ENCODE data around the gene SUPT4H1. TPM values are rescaled to one million over a fixed set of nuclear protein-coding genes. Genes with fewer than 3 reads are reported as not detected.

The SUPT4H1 gene
- total and polyA plus RNA-seq, 2 experiments from 2014 or later: 82.2 to 83.7 TPM

GRCh38 chr17:58378733-58379510 lies 26.9 kb upstream of the SUPT4H1 start:
- DNase-seq (ENCODE audit: low spot score) (no peak), ATAC-seq (no peak)
- no peak overlapping the region for H3K27ac Mint-ChIP-seq

GRCh38 chr17:58377661-58378060 lies 25.7 kb upstream of the SUPT4H1 start:
- no peak overlapping the region for H3K4me3 Mint-ChIP-seq
- ATAC-seq: no peak
- H4K20me1 ChIP-seq (replicated peaks; ENCODE audit: insufficient read depth): no peaks in the 10 kb centered on the region
- no peaks in the 10 kb centered on the region for H3K9me2 ChIP-seq (ENCODE audit: insufficient read depth)
- no peak for DNase-seq (ENCODE audit: low spot score)
- no peaks in the 10 kb centered on the region for H3K27me3 ChIP-seq (ENCODE audit: insufficient read depth)
- no peak overlapping the region for H3K4me3 ChIP-seq
- TF ChIP-seq STAT1 (IDR thresholded peaks at IDR 0.05; ENCODE audit: unreplicated experiment) (no peak), CREB1 (CRISPR knock-in tag; IDR thresholded peaks at IDR 0.05; ENCODE audit: low read depth) (no peak)
- peaks cover 2% of the 10 kb centered on the region for H3K27me3 Mint-ChIP-seq (ENCODE audit: insufficient read depth, low read depth, poor library complexity)
- H3K27ac ChIP-seq (ENCODE audit: low read depth): no peak overlapping the region
- no peaks in the 10 kb centered on the region for H3K36me3 ChIP-seq (ENCODE audit: insufficient read depth)
- H3K4me1 Mint-ChIP-seq: peaks cover 35% of the 10 kb centered on the region
- H2AFZ ChIP-seq: no peak overlapping the region
- peaks cover 21% of the 10 kb centered on the region for H3K4me1 ChIP-seq (ENCODE audit: insufficient read depth)
- no peaks in the 10 kb centered on the region for H3K9me3 Mint-ChIP-seq
- no peaks in the 10 kb centered on the region for H3K36me3 Mint-ChIP-seq (ENCODE audit: low read depth)
- H3K79me2 ChIP-seq (replicated peaks; ENCODE audit: insufficient read depth): no peaks in the 10 kb centered on the region
- H3K4me2 ChIP-seq: no peak overlapping the region
- H3F3A ChIP-seq (replicated peaks; ENCODE audit: low read depth): no peaks in the 10 kb centered on the region
- no peak overlapping the region for H3K27ac Mint-ChIP-seq

More at GRCh38 chr17:58378733-58379510, 26.9 kb upstream of the SUPT4H1 start:
- Mint-ChIP-seq H3K27me3 (ENCODE audit: insufficient read depth, low read depth, poor library complexity) (peaks cover 2% of the 10 kb centered on the region), H3K9me3 (no peaks in the 10 kb centered on the region), H3K4me3 (no peak overlapping the region), H3K4me1 (peaks cover 35% of the 10 kb centered on the region), H3K36me3 (ENCODE audit: low read depth) (no peaks in the 10 kb centered on the region)
- H3K9me2 ChIP-seq (ENCODE audit: insufficient read depth): no peaks in the 10 kb centered on the region
- no peaks in the 10 kb centered on the region for H3F3A ChIP-seq (replicated peaks; ENCODE audit: low read depth)
- H2AFZ ChIP-seq: no peak overlapping the region
- peaks cover 21% of the 10 kb centered on the region for H3K4me1 ChIP-seq (ENCODE audit: insufficient read depth)
- no peaks in the 10 kb centered on the region for H4K20me1 ChIP-seq (replicated peaks; ENCODE audit: insufficient read depth)
- no peak overlapping the region for H3K4me2 ChIP-seq
- H3K79me2 ChIP-seq (replicated peaks; ENCODE audit: insufficient read depth): no peaks in the 10 kb centered on the region
- no peaks in the 10 kb centered on the region for H3K36me3 ChIP-seq (ENCODE audit: insufficient read depth)
- no peaks in the 10 kb centered on the region for H3K27me3 ChIP-seq (ENCODE audit: insufficient read depth)
- TF ChIP-seq JUNB (IDR thresholded peaks at IDR 0.05; ENCODE audit: unreplicated experiment) (no peak), ZNF331 (CRISPR knock-in tag; IDR thresholded peaks at IDR 0.05; ENCODE audit: low read depth) (no peak), STAT1 (IDR thresholded peaks at IDR 0.05; ENCODE audit: unreplicated experiment) (no peak), ETS1 (IDR thresholded peaks at IDR 0.05) (no peak), ZNF114 (CRISPR knock-in tag; IDR thresholded peaks at IDR 0.05) (no peak), EZH2 (IDR thresholded peaks at IDR 0.05; ENCODE audit: low read depth, unreplicated experiment) (no peak), NANOG (IDR thresholded peaks at IDR 0.05; ENCODE audit: borderline replicate concordance) (no peak)
- TF ChIP-seq, protein P1, sequence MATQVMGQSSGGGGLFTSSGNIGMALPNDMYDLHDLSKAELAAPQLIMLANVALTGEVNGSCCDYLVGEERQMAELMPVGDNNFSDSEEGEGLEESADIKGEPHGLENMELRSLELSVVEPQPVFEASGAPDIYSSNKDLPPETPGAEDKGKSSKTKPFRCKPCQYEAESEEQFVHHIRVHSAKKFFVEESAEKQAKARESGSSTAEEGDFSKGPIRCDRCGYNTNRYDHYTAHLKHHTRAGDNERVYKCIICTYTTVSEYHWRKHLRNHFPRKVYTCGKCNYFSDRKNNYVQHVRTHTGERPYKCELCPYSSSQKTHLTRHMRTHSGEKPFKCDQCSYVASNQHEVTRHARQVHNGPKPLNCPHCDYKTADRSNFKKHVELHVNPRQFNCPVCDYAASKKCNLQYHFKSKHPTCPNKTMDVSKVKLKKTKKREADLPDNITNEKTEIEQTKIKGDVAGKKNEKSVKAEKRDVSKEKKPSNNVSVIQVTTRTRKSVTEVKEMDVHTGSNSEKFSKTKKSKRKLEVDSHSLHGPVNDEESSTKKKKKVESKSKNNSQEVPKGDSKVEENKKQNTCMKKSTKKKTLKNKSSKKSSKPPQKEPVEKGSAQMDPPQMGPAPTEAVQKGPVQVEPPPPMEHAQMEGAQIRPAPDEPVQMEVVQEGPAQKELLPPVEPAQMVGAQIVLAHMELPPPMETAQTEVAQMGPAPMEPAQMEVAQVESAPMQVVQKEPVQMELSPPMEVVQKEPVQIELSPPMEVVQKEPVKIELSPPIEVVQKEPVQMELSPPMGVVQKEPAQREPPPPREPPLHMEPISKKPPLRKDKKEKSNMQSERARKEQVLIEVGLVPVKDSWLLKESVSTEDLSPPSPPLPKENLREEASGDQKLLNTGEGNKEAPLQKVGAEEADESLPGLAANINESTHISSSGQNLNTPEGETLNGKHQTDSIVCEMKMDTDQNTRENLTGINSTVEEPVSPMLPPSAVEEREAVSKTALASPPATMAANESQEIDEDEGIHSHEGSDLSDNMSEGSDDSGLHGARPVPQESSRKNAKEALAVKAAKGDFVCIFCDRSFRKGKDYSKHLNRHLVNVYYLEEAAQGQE (IDR thresholded peaks at IDR 0.05; ENCODE audit: unreplicated experiment): no peak
- no peak overlapping the region for H3K27ac ChIP-seq (ENCODE audit: low read depth)
- no peak overlapping the region for H3K4me3 ChIP-seq
